ELR (cell line): ENCODE results near the gene INPP5B.
A peak's percentile ranks its signal among the peaks of the same experiment; 100 is the strongest.
"Not testable (repeated sequence)": the region's sequence is repeated elsewhere in the genome, so short reads cannot be mapped to it uniquely, and the experiment has no call there.

ENCODE experiments used
- DNase-seq: peaks from one replicate; pipeline ENCODE4 v3.0.0-alpha.2; 2015; ENCODE audit warnings: low read depth

INPP5B gene

GRCh38 chr1:37914719-37915475 lies 32.0 kb downstream of the INPP5B start:
- no peak for DNase-seq

DNA sequence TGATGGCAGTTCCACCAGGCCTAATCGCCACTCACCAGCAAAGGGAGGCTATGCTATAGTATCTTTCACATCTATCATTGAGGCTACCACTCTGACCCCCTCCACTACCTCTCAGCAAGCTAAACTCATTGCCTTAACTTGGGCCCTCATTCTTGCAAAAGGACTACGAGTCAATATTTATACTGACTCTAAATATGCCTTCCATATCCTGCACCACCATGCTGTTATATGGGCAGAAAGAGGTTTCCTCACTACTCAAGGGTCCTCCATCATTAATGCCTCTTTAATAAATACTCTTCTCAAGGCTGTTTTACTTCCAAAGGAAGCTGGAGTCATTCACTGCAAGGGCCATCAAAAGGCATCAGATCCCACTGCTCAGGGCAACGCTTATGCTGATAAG lies 35.4 kb downstream of the INPP5B start:
- DNase-seq, result not testable (repeated sequence)

DNA sequence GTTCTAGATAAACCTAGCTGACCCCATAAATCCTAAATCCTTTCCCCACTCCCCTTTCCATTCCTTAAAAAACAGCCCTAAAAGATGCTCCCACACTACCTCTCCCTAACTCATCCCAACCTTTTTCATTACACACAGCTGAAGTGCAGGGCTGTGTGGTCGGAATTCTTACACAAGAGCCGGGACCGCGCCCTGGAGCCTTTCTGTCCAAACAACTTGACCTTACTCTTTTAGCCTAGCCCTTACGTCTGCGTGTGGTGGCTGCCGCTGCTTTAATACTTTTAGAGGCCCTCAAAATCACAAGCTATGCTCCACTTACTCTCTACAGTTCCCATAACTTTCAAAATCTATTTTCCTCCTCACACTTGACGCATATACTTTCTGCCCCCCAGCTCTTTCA lies 36.0 kb downstream of the INPP5B start:
- not testable (repeated sequence) for DNase-seq

DNA sequence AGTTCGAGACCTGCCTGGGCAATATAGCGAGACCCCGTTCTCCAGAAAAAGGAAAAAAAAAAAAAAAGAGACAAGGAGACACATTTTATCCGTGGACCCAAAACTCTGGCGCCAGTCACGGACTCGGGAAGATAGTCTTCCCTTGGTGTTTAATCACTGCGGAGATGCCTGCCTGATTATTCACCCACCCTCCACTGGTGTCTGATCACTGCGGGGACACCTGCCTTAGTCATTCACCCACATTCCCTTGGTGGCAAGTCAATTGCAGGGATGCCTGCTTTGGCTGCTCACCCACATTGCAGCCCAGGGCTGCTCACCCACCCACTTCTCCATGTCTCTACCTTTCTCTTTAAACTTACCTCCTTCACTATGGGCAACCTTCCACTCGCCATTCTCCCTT lies 38.3 kb downstream of the INPP5B start:
- not testable (repeated sequence) for DNase-seq

DNA sequence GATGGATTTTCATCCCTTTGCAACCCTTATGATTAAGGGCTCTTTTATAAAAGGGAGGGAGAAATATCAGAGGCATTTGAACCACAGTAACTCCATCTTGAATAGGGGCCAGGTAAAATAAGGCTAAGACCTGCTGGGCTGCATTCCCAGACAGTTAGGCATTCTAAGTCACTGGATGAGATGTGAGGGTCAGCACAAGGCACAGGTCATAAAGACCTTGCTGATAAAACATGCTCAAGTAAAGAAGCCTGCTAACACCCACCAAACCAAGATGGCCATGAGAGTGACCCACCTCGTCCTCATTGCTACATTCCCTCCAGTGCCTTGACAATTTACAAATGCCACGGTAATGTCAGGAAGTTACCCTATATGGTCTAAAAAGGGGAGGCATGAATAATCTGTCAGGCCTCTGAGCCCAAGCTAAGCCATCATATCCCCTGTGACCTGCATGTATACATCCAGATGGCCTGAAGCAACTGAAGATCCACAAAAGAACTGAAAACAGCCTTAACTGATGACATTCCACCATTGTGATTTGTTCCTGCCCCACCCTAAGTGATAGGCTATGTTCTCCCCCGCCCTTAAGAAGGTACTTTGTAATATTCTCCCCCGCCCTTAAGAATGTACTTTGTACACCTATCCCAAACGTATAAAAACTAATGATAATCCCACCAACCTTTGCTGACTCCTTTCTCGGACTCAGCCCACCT lies 39.3 kb downstream of the INPP5B start:
- not testable (repeated sequence) for DNase-seq

GRCh38 chr1:37906591-37906990 lies 40.3 kb downstream of the INPP5B start:
- DNase-seq, result not testable (repeated sequence)

DNA sequence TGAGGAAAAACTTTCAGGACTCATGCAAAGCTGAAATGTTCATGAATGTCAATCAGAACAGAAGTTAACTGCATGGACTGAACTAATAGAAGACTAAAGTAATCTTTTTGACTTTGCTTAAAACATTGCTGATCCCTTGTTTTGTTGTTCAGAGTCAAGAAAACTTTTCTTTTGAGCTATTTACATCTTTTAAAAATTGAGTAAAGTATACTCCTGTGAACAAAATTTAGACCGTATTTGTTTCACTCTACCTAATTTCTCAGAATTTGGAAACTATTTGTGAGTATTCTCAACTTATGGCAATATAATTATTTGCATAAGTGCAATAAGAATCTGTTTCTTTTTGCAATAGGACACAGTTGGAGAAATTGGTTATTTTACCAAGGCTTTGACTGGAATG lies 41.1 kb downstream of the INPP5B start:
- DNase-seq, result no peak

DNA sequence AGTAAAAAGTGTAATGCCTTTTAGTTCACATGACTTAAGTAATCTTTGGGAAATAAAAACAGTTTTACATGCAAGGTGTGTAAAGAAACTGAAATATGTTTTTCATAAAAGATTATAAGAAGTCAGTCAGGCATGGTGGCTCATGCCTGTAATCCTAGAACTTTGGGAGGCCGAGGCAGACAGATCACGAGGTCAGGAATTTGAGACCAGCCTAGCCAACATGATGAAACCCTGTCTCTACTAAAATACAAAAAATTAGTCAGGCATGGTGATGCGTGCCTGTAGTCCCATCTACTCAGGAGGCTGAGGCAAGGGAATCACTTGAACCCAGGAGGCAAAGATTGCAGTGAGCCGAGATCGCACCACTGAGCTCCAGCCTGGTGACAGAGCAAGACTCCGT lies 42.9 kb downstream of the INPP5B start:
- not testable (repeated sequence) for DNase-seq

GRCh38 chr1:37902983-37903382 lies 43.9 kb downstream of the INPP5B start:
- no peak for DNase-seq

DNA sequence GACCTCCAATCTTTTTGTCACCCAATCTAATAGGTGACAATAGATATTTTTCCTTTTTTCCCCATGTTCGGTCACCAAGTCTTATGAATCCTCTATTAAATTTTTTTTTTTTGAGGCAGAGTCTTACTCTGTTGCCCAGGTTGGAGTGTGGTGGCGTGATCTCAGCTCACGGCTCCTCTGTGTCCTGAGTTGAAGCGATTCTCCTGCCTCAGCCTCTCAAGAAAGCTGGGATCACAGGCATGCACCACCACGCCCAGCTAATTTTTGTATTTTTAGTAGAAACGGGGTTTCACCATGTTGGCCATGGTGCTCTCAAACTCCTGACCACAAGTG lies 45.0 kb downstream of the INPP5B start:
- no peak for DNase-seq

DNA sequence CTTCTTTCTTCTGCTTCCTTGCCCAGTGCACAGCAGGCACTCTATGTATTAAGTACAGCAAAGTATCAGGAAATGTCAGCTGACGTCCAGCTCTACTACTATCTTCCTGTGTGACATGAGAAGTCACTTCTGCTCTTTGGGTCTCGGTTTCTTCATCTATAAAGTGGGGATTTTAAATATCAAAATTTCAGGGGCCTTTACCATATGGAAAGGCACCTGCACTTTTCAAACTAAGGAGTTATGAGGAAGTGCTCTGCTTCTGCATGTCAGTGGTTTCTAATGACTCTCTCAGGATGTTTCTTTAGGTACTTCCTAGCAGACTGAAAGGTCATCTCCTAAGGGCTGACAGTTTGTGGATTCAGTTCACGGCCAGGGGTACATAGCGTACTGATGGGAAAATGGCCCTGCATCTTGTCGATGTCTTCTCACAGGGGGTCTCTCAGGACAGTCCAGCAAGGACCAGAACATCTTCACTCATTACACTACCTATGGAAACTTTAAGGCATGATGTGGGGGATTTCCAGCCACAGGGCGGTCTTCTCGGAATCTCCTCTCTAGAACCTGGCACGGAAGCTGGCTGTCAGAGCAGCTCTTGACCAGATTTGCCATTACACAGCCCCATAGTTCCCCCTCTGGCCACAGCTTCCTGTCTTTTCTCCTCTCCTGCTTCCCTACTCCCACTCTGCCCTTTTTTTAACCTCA lies 45.5 kb downstream of the INPP5B start:
- no peak for DNase-seq

- DNase-seq, result not testable (repeated sequence)
These were observed 49.3 kb downstream of the INPP5B start for GRCh38 chr1:37897563-37897962.

DNA sequence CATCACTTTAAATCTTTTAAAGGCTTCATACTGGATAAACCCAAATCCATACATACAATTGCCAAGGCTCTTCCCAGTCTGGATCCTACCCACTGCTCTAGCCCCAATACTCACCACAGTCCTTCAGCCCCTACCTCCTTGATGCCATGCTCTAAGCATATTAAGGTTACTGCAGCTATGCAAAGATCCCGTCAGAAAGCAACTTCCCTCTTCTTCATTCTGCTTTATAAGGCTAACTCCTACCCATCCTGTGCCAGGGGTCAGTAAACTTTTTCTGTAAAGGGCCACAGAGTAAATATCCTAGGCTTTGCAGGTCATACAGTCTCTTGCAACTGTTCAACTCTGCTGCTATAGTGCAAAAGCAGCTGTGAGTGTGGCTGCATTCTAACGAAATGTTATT lies 53.2 kb downstream of the INPP5B start:
- no peak for DNase-seq

DNA sequence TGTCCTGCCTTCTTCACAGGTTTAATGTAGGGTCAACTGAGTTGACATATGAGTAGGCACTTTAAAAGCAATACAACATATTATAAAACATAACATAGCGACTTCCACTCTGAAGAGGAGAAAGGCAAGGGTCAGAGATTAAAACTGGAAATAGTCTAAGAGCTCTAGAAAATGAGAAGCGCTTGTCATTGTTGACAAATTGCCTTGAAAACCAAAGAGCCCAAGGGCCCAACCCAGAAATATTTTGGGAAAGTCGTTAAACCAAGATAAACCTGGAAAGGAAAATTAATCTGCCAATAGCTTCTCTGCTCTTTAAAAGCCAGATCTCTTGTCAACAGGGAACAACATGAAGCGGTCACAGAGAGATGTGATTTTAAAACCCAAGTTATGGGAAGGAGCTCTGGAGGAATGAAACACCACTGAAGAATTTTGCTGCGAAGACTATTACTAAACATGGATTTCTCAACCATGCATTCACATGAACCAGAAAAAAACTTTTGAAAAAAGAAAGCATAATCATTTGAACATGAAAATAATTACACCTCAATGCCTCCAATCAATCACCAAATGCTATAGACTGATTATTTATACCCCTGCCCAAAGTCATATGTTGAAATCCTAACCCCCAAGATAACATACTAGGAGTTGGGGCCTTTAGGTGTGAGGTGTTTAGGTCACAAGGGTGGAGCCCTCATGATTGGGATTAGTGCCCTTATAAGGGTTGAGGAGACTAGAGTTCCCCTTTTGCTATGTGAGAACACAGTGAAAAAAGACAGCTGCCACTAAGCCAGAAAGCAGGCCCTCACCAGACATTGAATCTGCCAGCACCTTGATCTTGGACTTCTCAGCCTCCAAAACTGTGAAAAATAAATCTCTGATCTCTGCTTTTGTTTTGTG lies 54.5 kb downstream of the INPP5B start:
- DNase-seq, result peak; percentile 53

DNA sequence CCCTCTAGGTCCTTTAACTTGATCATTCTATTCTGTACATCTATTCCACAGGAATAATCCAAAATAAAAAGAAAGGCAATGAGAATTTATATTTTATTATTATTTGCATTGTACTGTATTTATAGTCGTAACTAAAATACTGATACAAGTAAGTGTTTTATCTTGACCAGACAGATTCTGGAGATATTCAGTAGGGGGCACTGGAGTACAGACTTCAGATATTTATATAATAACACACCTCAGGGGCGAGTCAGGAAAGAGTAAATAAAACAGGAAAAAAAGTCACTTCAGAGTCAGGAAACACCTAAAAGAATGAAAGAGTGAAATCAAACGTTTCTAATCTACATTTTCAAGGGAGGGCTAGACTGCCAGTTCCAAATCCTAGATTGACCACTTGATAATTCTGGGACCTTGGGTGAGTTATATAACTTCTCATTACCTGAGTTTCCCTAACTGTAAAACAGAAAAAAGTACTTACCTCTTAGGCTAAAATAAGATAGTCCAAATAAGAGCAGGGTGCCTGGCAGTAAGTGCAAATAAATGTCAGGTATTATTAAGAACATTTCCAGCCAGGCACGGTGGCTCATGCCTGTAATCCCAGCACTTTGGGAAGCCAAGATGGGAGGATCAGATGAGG lies 56.4 kb downstream of the INPP5B start:
- DNase-seq, result peak; percentile 72

GRCh38 chr1:37888022-37888700 lies 58.7 kb downstream of the INPP5B start:
- no peak for DNase-seq

DNA sequence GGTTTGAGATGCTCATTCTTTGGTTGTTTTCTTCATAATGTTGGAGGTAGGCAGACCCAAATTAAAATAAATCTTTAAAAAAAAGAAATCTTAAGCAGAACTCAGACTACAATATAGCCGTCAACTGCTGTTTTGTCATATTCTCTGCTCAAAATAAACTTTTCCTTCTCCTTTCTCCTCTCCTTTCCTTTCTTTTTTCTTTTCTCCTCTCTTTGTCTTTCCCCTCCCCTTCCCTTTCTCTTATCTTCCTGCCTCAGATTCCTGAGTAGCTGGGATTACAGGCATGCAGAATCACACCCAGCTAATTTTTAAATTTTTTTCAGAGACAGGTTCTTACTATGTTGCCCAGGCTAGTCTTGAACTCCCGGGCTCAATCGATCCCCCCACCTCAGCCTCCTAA lies 62.7 kb downstream of the INPP5B start:
- DNase-seq, result no peak

- no peak for DNase-seq
These were observed 63.2 kb downstream of the INPP5B start for GRCh38 chr1:37883671-37884070.

- no peak for DNase-seq
These were observed 67.0 kb downstream of the INPP5B start for GRCh38 chr1:37879865-37880264.

DNA sequence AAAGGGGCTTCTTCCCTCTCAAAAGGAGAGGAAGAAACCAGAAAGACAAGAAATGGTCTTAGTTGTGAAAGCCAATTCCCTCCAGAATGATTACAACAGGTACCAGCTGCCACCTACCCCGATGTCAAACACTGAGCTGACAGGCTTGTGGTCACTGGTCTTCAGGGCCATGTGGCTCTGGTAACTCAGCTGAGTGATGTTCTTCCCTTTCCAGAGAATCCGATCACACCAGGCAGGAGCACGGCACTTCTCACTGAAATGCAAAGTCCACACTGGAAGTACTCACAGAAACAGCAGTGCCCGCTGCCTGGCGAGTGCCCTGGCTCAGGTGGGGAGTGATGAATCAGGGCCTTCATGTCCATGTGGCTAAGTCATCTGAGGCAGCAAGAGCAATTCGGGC lies 68.8 kb downstream of the INPP5B start:
- no peak for DNase-seq

DNA sequence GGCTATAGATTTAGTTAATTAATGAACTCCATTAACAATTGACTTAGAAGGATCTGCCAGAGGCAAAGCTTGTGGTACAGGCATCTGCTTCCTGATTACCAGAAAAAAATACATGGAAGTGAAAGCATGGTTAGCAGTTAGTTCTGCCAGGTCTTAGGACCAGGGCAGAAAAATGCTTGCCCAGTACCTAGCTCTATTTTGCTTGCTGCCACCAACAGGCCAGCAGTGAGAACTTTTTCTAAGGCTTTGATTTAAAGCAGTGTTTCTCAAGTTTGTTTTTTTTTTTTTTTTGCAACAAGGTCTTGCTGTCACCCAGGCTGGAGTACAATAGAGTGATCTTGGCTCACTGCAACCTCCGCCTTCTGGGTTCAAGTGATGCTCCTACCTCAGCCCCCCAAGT lies 71.0 kb downstream of the INPP5B start:
- DNase-seq, result peak; percentile 46
